Chondrocyte (in vitro differentiated cells): ENCODE measurements around the gene CCDC188. TPM values are rescaled to one million over a fixed set of nuclear protein-coding genes. Genes with fewer than 3 reads are reported as not detected.
A peak's percentile ranks its signal among the peaks of the same experiment; 100 is the strongest.

ENCODE experiments used
- DNase-seq: peaks from one replicate; pipeline ENCODE4 v3.0.0; 2021; ENCODE audit warnings: mixed read lengths, low spot score
- H3K27ac Mint-ChIP-seq: one replicate; pipeline ENCODE4 v1.8.0; 2021; ENCODE audit warnings: mild to moderate bottlenecking, moderate library complexity, mixed read lengths; ENCODE audit not compliant: unreplicated experiment
- H3K27me3 Mint-ChIP-seq: 2 replicates; pipeline ENCODE4 v1.8.0; 2021; ENCODE audit warnings: low read depth, mixed read lengths
- H3K36me3 Mint-ChIP-seq: 2 replicates; pipeline ENCODE4 v1.8.0; 2021; ENCODE audit warnings: low read depth, mixed read lengths
- H3K4me1 Mint-ChIP-seq: 2 replicates; pipeline ENCODE4 v1.8.0; 2021; ENCODE audit warnings: low read depth, mild to moderate bottlenecking, mixed read lengths
- H3K4me3 Mint-ChIP-seq: one replicate; pipeline ENCODE4 v1.8.0; 2021; ENCODE audit warnings: mild to moderate bottlenecking, moderate library complexity, mixed read lengths; ENCODE audit not compliant: unreplicated experiment
- H3K9me3 Mint-ChIP-seq: 2 replicates; pipeline ENCODE4 v1.8.0; 2021; ENCODE audit warnings: low read depth, mixed read lengths
- CTCF ChIP-seq: fragments of 200-600 bp; sonication (generic); IDR thresholded peaks from 2 replicates; pipeline ENCODE4 v1.5.0; 2021; ENCODE audit warnings: antibody characterized with exemption, mild to moderate bottlenecking, moderate library complexity
- total RNA-seq: library from RNA; stranded (reverse); gene quantifications from 3 replicates; pipeline ENCODE4 v1.2.1, GENCODE V29; 2021

CCDC188 gene
- total RNA-seq, 1 donor from 2014 or later = 5.3 TPM

- no peak for DNase-seq
- no peaks in the 10 kb centered on the region for H3K27me3 Mint-ChIP-seq
- no peak overlapping the region for H3K27ac Mint-ChIP-seq
- H3K36me3 Mint-ChIP-seq = no peaks in the 10 kb centered on the region
- no peak for TF ChIP-seq CTCF
- no peak overlapping the region for H3K4me3 Mint-ChIP-seq
- H3K9me3 Mint-ChIP-seq = no peaks in the 10 kb centered on the region
- H3K4me1 Mint-ChIP-seq = no peaks in the 10 kb centered on the region
These were observed 25.7 kb upstream of the CCDC188 start for GRCh38 chr22:20176421-20177085.

GRCh38 chr22:20175597-20175900, 24.7 kb upstream of the CCDC188 start:
- H3K27ac Mint-ChIP-seq = no peak overlapping the region

GRCh38 chr22:20174785-20175596, 24.1 kb upstream of the CCDC188 start:
- H3K9me3 Mint-ChIP-seq = no peaks in the 10 kb centered on the region

More at GRCh38 chr22:20175597-20175900, 24.7 kb upstream of the CCDC188 start:
- Mint-ChIP-seq H3K9me3 (no peaks in the 10 kb centered on the region), H3K27me3 (no peaks in the 10 kb centered on the region), H3K36me3 (no peaks in the 10 kb centered on the region), H3K4me3 (no peak overlapping the region), H3K4me1 (no peaks in the 10 kb centered on the region)
- no peak for TF ChIP-seq CTCF
- DNase-seq = no peak

GRCh38 chr22:20173772-20174171, 22.9 kb upstream of the CCDC188 start:
- TF ChIP-seq CTCF = no peak
- no peaks in the 10 kb centered on the region for H3K36me3 Mint-ChIP-seq
- no peaks in the 10 kb centered on the region for H3K9me3 Mint-ChIP-seq
- no peak for DNase-seq
- H3K27ac Mint-ChIP-seq = no peak overlapping the region
- H3K4me3 Mint-ChIP-seq = no peak overlapping the region
- no peaks in the 10 kb centered on the region for H3K27me3 Mint-ChIP-seq
- H3K4me1 Mint-ChIP-seq = no peaks in the 10 kb centered on the region

More at GRCh38 chr22:20174785-20175596, 24.1 kb upstream of the CCDC188 start:
- H3K36me3 Mint-ChIP-seq = no peaks in the 10 kb centered on the region
- H3K4me3 Mint-ChIP-seq = no peak overlapping the region
- H3K27me3 Mint-ChIP-seq = no peaks in the 10 kb centered on the region
- TF ChIP-seq CTCF = peak; percentile 66
- H3K27ac Mint-ChIP-seq = no peak overlapping the region
- H3K4me1 Mint-ChIP-seq = no peaks in the 10 kb centered on the region
- DNase-seq = no peak

- no peak for DNase-seq
- Mint-ChIP-seq H3K4me3 (no peak overlapping the region), H3K4me1 (no peaks in the 10 kb centered on the region), H3K36me3 (no peaks in the 10 kb centered on the region), H3K27me3 (no peaks in the 10 kb centered on the region), H3K9me3 (no peaks in the 10 kb centered on the region), H3K27ac (no peak overlapping the region)
- no peak for TF ChIP-seq CTCF
These were observed 22.4 kb upstream of the CCDC188 start for GRCh38 chr22:20173246-20173645.
